ENCODE measurements around the gene CPM. TPM values are rescaled to one million over a fixed set of nuclear protein-coding genes. Genes with fewer than 3 reads are reported as not detected.

The CPM gene
- total RNA-seq, 1 experiment from 2014 or later = 4.2 TPM

GRCh38 chr12:68861890-68862289 is 71.1 kb downstream of the CPM start:
- Histone ChIP-seq H3K36me3 (ENCODE audit: low read depth) (no peaks in the 10 kb centered on the region), H3K79me2 (ENCODE audit: low read depth) (no peaks in the 10 kb centered on the region), H4K20me1 (ENCODE audit: insufficient read depth) (no peaks in the 10 kb centered on the region), H3K9me2 (ENCODE audit: insufficient read depth) (no peaks in the 10 kb centered on the region), H3K9me3 (ENCODE audit: insufficient read depth, low read depth) (no peaks in the 10 kb centered on the region), H3F3A (ENCODE audit: insufficient read depth, low read depth) (no peaks in the 10 kb centered on the region), H3K27ac (no peak overlapping the region), H3K4me1 (replicated peaks; ENCODE audit: insufficient read depth) (no peaks in the 10 kb centered on the region), H3K4me2 (no peak overlapping the region), H2AFZ (no peak overlapping the region), H3K27me3 (ENCODE audit: insufficient read depth, low read depth) (no peaks in the 10 kb centered on the region), H3K4me3 (no peak overlapping the region)
- intact Hi-C loops (cut with micrococcal nuclease; ENCODE audit: unreplicated experiment) = loop anchor here (5.0 kb wide), 1 partner anchor 390 kb away; no protein-coding TSS in a partner anchor
- no TSS peak for BruUV-seq (replicated peaks)
- no peak for TF ChIP-seq CTCF (conservative IDR thresholded peaks at IDR 0.05)
- TF ChIP-seq EZH2 (IDR thresholded peaks at IDR 0.05; ENCODE audit: low read depth) = no peak
- DNase-seq = no peak
- POLR2A ChIA-PET (ENCODE audit: unreplicated experiment) = interaction anchor here (0.6 kb wide), 1 partner anchor 63 kb away, joined by 4 read pairs; no protein-coding TSS in a partner anchor
- CTCF ChIA-PET = interaction anchor here (0.6 to 0.7 kb wide), 2 partner anchors 85 to 1040 kb away, joined by 3 read pairs; no protein-coding TSS in a partner anchor

DNA sequence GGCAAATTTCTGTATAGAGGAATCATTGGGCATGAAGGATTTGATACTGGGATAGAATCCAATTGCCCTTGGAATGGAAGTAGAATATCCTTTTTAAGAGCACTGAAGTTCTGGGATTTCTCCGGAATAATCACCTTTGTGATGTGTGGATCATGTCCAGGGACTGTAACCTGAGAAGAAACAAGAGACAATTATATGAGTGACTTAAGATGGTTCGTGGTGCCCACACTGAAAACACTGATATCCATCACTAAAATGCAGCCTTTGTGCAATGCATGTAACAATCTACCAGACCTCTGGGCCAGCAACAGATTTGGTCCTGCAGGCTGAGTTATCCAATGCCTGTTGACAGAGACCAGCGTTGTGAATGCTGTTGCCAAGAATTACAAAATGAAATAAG is 76.5 kb downstream of the CPM start:
- BruUV-seq (replicated peaks) = no TSS peak
- Histone ChIP-seq H2AFZ (no peak overlapping the region), H4K20me1 (ENCODE audit: insufficient read depth) (no peaks in the 10 kb centered on the region), H3K27me3 (ENCODE audit: insufficient read depth, low read depth) (no peaks in the 10 kb centered on the region), H3K79me2 (ENCODE audit: low read depth) (no peaks in the 10 kb centered on the region), H3K9me2 (ENCODE audit: insufficient read depth) (no peaks in the 10 kb centered on the region), H3K9me3 (ENCODE audit: insufficient read depth, low read depth) (no peaks in the 10 kb centered on the region), H3K36me3 (ENCODE audit: low read depth) (no peaks in the 10 kb centered on the region), H3K4me3 (no peak overlapping the region), H3K27ac (no peak overlapping the region), H3K4me2 (no peak overlapping the region), H3K4me1 (replicated peaks; ENCODE audit: insufficient read depth) (no peaks in the 10 kb centered on the region), H3F3A (ENCODE audit: insufficient read depth, low read depth) (no peaks in the 10 kb centered on the region)
- DNase-seq = no peak
- ChIA-PET POLR2A (ENCODE audit: unreplicated experiment) (no interaction called here), CTCF (no interaction called here)
- TF ChIP-seq CTCF (conservative IDR thresholded peaks at IDR 0.05) (no peak), EZH2 (IDR thresholded peaks at IDR 0.05; ENCODE audit: low read depth) (no peak)
- intact Hi-C loops (cut with micrococcal nuclease; ENCODE audit: unreplicated experiment) = no loop called here

DNA sequence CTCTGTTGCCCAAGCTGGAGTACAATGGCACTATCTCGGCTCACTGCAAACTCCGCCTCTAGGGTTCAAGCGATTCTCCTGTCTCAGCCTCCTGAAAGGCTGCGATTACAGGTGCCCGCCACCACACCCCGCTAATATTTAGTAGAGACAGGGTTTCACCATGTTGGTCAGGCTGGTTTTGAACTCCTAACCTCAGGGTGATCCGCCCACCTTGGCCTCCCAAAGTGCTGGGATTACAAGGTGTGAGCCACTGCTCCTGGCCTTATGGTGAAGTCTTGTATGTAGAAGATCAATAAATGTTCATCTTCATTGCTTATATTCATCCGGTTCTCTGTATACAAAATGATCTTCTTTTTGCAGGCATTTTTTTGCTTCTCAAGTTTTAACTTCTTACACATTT is 77.2 kb downstream of the CPM start:
- DNase-seq = no peak
- Histone ChIP-seq H3K79me2 (ENCODE audit: low read depth) (no peaks in the 10 kb centered on the region), H3K9me3 (ENCODE audit: insufficient read depth, low read depth) (no peaks in the 10 kb centered on the region), H3K4me1 (replicated peaks; ENCODE audit: insufficient read depth) (no peaks in the 10 kb centered on the region), H4K20me1 (ENCODE audit: insufficient read depth) (no peaks in the 10 kb centered on the region), H3K27ac (no peak overlapping the region), H3K4me2 (no peak overlapping the region), H3K36me3 (ENCODE audit: low read depth) (no peaks in the 10 kb centered on the region), H3K4me3 (no peak overlapping the region), H3K27me3 (ENCODE audit: insufficient read depth, low read depth) (no peaks in the 10 kb centered on the region), H3F3A (ENCODE audit: insufficient read depth, low read depth) (no peaks in the 10 kb centered on the region), H2AFZ (no peak overlapping the region), H3K9me2 (ENCODE audit: insufficient read depth) (no peaks in the 10 kb centered on the region)
- no TSS peak for BruUV-seq (replicated peaks)
- ChIA-PET POLR2A (ENCODE audit: unreplicated experiment) (no interaction called here), CTCF (no interaction called here)
- intact Hi-C loops (cut with micrococcal nuclease; ENCODE audit: unreplicated experiment) = no loop called here
- TF ChIP-seq CTCF (conservative IDR thresholded peaks at IDR 0.05) = no peak
- TF ChIP-seq EZH2 (IDR thresholded peaks at IDR 0.05; ENCODE audit: low read depth) = no peak
